Activated T-helper 2 cell treated with anti-CD3 and anti-CD28 coated beads, Interferon-gamma antibody, Interleukin-2, Interleukin-4, amounts not matched to agents 10 μg/mL and 5 μg/mL and 100 μg/mL, durations not matched to agents 14 hours and 24 hours and 36 hours (primary cell): ENCODE measurements around the gene MFN1. TPM values are rescaled to one million over a fixed set of nuclear protein-coding genes. Genes with fewer than 3 reads are reported as not detected.
"Not testable (repeated sequence)": the region's sequence is repeated elsewhere in the genome, so short reads cannot be mapped to it uniquely, and the experiment has no call there.

Experiments used
- DNase-seq: peaks from one replicate; pipeline ENCODE4 v3.0.0; 2021; ENCODE audit warnings: low spot score
- H3K27ac Mint-ChIP-seq: one replicate; pipeline ENCODE4 v1.8.0; 2021; ENCODE audit warnings: mixed read lengths
- H3K27me3 Mint-ChIP-seq: one replicate; pipeline ENCODE4 v1.8.0; 2021; ENCODE audit warnings: low read depth, mixed read lengths
- H3K36me3 Mint-ChIP-seq: one replicate; pipeline ENCODE4 v1.8.0; 2021; ENCODE audit warnings: low read depth, mixed read lengths
- H3K4me1 Mint-ChIP-seq: one replicate; pipeline ENCODE4 v1.8.0; 2021; ENCODE audit warnings: low read depth, mixed read lengths
- H3K4me3 Mint-ChIP-seq: one replicate; pipeline ENCODE4 v1.8.0; 2021; ENCODE audit warnings: low read depth, mild to moderate bottlenecking, moderate library complexity, mixed read lengths
- H3K9me3 Mint-ChIP-seq: one replicate; pipeline ENCODE4 v1.8.0; 2021; ENCODE audit warnings: mixed read lengths
- intact Hi-C: fragments of 100-400 bp; cut with micrococcal nuclease; formaldehyde crosslinking; loops from one replicate; pipeline ENCODE4 v1.15.1; 2023
- total RNA-seq: library from RNA; stranded (reverse); gene quantifications from 2 replicates; pipeline ENCODE4 v1.2.3, GENCODE V29; 2022

The MFN1 gene
- 32.2 and 38.2 TPM in 2 replicates for total RNA-seq

DNA sequence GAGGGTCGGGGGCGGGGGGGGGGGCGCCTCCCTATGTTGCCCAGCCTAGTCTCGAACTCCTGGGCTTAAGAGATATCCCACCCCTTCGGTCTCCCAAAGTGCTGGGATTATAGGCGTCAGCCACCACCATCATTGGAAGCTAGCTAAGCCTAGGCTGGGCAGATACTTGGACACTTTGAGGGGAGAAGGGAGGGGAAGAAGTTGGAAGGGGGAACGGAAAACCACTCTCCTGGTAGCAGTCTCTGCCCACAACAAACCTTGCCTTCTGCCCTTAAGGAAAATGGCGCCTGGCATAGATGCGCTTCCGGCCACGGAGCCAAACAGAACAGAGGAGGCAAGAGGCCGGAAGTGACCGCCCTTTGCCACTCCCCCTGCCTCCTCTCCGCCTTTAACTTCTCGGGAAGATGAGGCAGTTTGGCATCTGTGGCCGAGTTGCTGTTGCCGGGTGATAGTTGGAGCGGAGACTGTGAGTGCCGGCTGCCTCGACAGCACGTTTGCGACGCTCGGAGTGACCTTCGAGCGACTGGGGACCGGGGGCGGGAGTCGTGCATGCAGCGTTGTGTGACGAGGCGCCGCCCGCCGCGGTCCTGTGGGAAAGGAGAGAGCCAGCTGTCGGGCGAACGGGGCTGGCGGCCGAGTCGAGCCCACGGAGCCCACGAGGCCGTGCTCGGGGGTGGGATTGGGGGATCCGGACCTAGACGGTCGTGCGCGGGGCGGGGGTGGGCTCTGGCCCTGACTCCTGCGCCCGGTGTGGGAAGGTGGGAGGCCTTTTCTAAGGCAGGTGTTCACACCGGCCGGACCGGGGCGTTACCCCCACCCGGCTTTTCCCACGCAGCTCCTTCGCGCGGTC is at the start of gene MFN1:
Gene MFN1 (plus strand): TSS at position 365 of the 850 bp plus-strand sequence. CDS start 1,143 bp downstream, outside the sequence.
- Mint-ChIP-seq H3K4me3 (peak within 1 kb of the TSS; percentile 91), H3K27ac (peak within 1 kb of the TSS; percentile 89), H3K4me1 (peaks cover 15% of the 10 kb centered on the region), H3K27me3 (no peaks in the 10 kb centered on the region), H3K36me3 (peaks cover 25% of the 10 kb centered on the region), H3K9me3 (no peaks in the 10 kb centered on the region)
- DNase-seq: peak; percentile 88
- intact Hi-C loops: loop anchor here (1.0 to 5.0 kb wide), 7 partner anchors 24 to 1255 kb away; partner anchors contain the start of genes ACTL6A, GNB4, MRPL47 and NDUFB5

DNA sequence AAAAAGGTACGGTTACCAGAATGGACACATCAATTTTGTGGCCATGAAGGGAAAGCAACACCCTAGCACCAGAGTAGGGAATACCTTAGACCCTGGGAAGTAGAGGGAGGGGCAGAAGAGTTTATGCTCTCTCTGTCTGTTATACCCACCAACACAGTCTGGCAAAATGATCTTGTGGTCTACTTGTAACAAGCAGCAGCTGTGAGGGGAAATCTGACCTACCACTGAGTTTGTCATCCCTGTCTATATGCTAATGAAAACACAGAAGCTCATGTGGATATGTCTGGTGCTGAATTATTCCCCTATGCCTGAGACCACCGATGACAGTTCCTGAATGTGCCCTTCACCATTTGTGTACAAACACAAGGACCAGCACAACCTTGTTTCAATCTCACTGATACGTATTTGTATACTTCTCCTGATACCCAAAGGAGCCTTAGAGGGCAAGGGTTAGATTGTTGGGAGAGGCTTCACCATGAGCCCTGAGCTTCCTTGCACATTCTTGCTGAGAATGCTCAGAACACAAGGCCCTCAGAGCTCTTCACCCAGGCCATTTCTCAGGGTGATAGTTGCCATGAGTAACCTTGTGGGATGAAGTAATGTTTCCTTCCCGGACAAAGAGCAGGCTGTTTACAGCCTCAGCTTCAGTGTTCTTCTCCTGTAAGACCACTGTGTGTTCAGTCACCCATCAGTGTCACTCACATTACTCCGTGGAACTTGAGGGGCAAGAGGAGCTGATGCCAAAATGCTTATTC is 49.4 kb upstream of the MFN1 start:
- no peaks in the 10 kb centered on the region for H3K9me3 Mint-ChIP-seq

GRCh38 chr3:179299316-179299715 is 48.2 kb upstream of the MFN1 start:
- no peaks in the 10 kb centered on the region for H3K4me1 Mint-ChIP-seq
- no peak overlapping the region for H3K4me3 Mint-ChIP-seq
- H3K27ac Mint-ChIP-seq: no peak overlapping the region
- intact Hi-C loops: no loop called here
- H3K9me3 Mint-ChIP-seq: no peaks in the 10 kb centered on the region
- DNase-seq: no peak
- H3K36me3 Mint-ChIP-seq: no peaks in the 10 kb centered on the region
- H3K27me3 Mint-ChIP-seq: peaks cover 22% of the 10 kb centered on the region

More for the DNA sequence above, 49.4 kb upstream of the MFN1 start:
- H3K36me3 Mint-ChIP-seq: no peaks in the 10 kb centered on the region
- DNase-seq: no peak
- no peak overlapping the region for H3K4me3 Mint-ChIP-seq
- H3K27ac Mint-ChIP-seq: no peak overlapping the region
- no peaks in the 10 kb centered on the region for H3K4me1 Mint-ChIP-seq
- intact Hi-C loops: no loop called here
- H3K27me3 Mint-ChIP-seq: peaks cover 24% of the 10 kb centered on the region

- Mint-ChIP-seq H3K9me3 (no peaks in the 10 kb centered on the region), H3K36me3 (no peaks in the 10 kb centered on the region), H3K4me3 (no peak overlapping the region), H3K27ac (no peak overlapping the region), H3K27me3 (peaks cover 22% of the 10 kb centered on the region), H3K4me1 (no peaks in the 10 kb centered on the region)
- intact Hi-C loops: no loop called here
- DNase-seq: no peak
Measured at GRCh38 chr3:179299999-179300613, 47.4 kb upstream of the MFN1 start.

GRCh38 chr3:179301645-179302044 is 45.9 kb upstream of the MFN1 start:
- no peaks in the 10 kb centered on the region for H3K36me3 Mint-ChIP-seq
- intact Hi-C loops: no loop called here
- no peak overlapping the region for H3K4me3 Mint-ChIP-seq
- no peak overlapping the region for H3K27ac Mint-ChIP-seq
- no peaks in the 10 kb centered on the region for H3K9me3 Mint-ChIP-seq
- H3K4me1 Mint-ChIP-seq: no peaks in the 10 kb centered on the region
- H3K27me3 Mint-ChIP-seq: peaks cover 15% of the 10 kb centered on the region
- DNase-seq: no peak

DNA sequence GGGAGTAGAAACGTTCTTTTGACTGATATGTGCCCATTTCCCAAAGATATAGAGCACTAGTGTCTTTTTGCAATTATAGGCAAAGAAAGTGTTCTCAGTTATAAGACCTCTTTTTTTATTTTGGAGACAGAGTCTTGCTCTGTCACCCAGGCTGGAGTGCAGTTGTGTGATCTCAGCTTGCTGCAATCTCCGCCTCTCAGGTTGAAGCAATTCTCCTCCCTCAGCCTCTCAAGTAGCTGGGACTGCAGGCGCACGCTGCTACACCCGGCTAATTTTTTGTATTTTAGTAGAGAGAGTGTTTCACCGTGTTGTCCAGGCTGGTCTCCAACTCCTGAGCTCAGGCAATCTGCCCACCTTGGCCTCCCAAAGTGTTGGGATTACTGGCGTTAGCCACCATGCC is 45.4 kb upstream of the MFN1 start:
- peaks cover 11% of the 10 kb centered on the region for H3K27me3 Mint-ChIP-seq
- H3K36me3 Mint-ChIP-seq: no peaks in the 10 kb centered on the region
- H3K4me1 Mint-ChIP-seq: no peaks in the 10 kb centered on the region
- no peaks in the 10 kb centered on the region for H3K9me3 Mint-ChIP-seq
- no peak for DNase-seq
- no peak overlapping the region for H3K4me3 Mint-ChIP-seq
- intact Hi-C loops: no loop called here
- no peak overlapping the region for H3K27ac Mint-ChIP-seq

GRCh38 chr3:179304605-179305004 is 42.9 kb upstream of the MFN1 start:
- Mint-ChIP-seq H3K36me3 (no peaks in the 10 kb centered on the region), H3K27ac (no peak overlapping the region), H3K4me1 (no peaks in the 10 kb centered on the region), H3K4me3 (no peak overlapping the region), H3K27me3 (peaks cover 6% of the 10 kb centered on the region), H3K9me3 (no peaks in the 10 kb centered on the region)
- no peak for DNase-seq
- intact Hi-C loops: no loop called here

DNA sequence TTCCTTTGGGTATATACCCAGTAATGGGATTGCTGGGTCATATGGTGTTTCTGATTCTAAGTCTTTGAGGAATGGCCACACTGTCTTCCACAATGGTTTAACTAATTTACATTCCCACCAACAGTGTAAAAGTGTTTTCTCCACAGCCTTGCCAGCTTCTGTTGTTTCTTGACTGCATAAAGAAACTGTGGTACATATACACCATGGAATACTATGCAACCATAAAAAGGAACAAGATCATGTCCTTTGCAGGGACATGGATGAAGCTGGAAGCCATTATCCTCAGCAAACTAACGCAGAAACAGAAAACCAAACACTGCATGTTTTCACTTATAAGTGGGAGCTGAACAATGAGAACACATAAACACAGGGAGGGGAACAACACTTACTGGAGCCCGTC is 40.1 kb upstream of the MFN1 start:
- H3K27me3 Mint-ChIP-seq: peaks cover 11% of the 10 kb centered on the region
- H3K36me3 Mint-ChIP-seq, DNase-seq, H3K9me3 Mint-ChIP-seq, intact Hi-C loops, H3K4me3 Mint-ChIP-seq, H3K4me1 Mint-ChIP-seq, H3K27ac Mint-ChIP-seq: not testable (repeated sequence)

- Mint-ChIP-seq H3K4me1 (no peaks in the 10 kb centered on the region), H3K4me3 (no peak overlapping the region), H3K27me3 (peaks cover 13% of the 10 kb centered on the region), H3K36me3 (no peaks in the 10 kb centered on the region), H3K27ac (no peak overlapping the region), H3K9me3 (no peaks in the 10 kb centered on the region)
- intact Hi-C loops: no loop called here
- no peak for DNase-seq
Measured at GRCh38 chr3:179308001-179308400, 39.5 kb upstream of the MFN1 start.

GRCh38 chr3:179309225-179310078 is 38.1 kb upstream of the MFN1 start:
- no peak for DNase-seq
- Mint-ChIP-seq H3K36me3 (no peaks in the 10 kb centered on the region), H3K4me1 (no peaks in the 10 kb centered on the region), H3K27me3 (peaks cover 14% of the 10 kb centered on the region), H3K4me3 (no peak overlapping the region), H3K27ac (no peak overlapping the region), H3K9me3 (no peaks in the 10 kb centered on the region)
- intact Hi-C loops: no loop called here

GRCh38 chr3:179318876-179319275 is 28.6 kb upstream of the MFN1 start:
- peaks cover 16% of the 10 kb centered on the region for H3K27me3 Mint-ChIP-seq
- peaks cover 17% of the 10 kb centered on the region for H3K4me1 Mint-ChIP-seq
- no peak overlapping the region for H3K4me3 Mint-ChIP-seq
- no peaks in the 10 kb centered on the region for H3K36me3 Mint-ChIP-seq
- H3K27ac Mint-ChIP-seq: no peak overlapping the region
- H3K9me3 Mint-ChIP-seq: no peaks in the 10 kb centered on the region
- DNase-seq: no peak
- intact Hi-C loops: no loop called here

- Mint-ChIP-seq H3K27ac (peak overlapping the region; percentile 76), H3K4me1 (peaks cover 25% of the 10 kb centered on the region)
- DNase-seq: no peak
Measured at GRCh38 chr3:179321668-179322285, 25.7 kb upstream of the MFN1 start.

More at GRCh38 chr3:179321668-179322285, 25.7 kb upstream of the MFN1 start:
- peaks cover 12% of the 10 kb centered on the region for H3K36me3 Mint-ChIP-seq
- no peaks in the 10 kb centered on the region for H3K9me3 Mint-ChIP-seq
- intact Hi-C loops: loop anchor here (2.0 to 10.0 kb wide), 4 partner anchors 133 to 884 kb away; partner anchors contain the start of genes GNB4, MRPL47, NDUFB5 and ZMAT3
- peak overlapping the region; percentile 78 for H3K4me3 Mint-ChIP-seq
- H3K27me3 Mint-ChIP-seq: peaks cover 12% of the 10 kb centered on the region
